Vagina (tissue), 2 donors: ENCODE data around the gene NLGN4X.

ENCODE experiments used
- CTCF ChIP-seq, 3 experiments: fragments of 450-650 bp in 2 of 3; fragments of 200-600 bp in 1 of 3; sonication (generic) in 1 of 3; IDR thresholded peaks; one replicate each; pipeline ENCODE4 v1.5.1; 2017 to 2019; ENCODE audit warnings: antibody characterized with exemption in 3 of 3, mild to moderate bottlenecking in 2 of 3, moderate library complexity in 2 of 3
- POLR2A ChIP-seq, 2 donors: fragments of 450-650 bp; IDR thresholded peaks; one replicate each; pipeline ENCODE4 v1.6.1; 2017; ENCODE audit warnings: antibody characterized with exemption in 2 of 2, mild to moderate bottlenecking in 2 of 2, moderate library complexity in 2 of 2
- POLR2AphosphoS5 ChIP-seq, 2 donors: sonication (generic); formaldehyde crosslinking; IDR thresholded peaks; one replicate each; pipeline ENCODE4 v1.9.0; 2017; ENCODE audit warnings: antibody characterized with exemption in 2 of 2, mild to moderate bottlenecking in 2 of 2, low read depth in 1 of 2; ENCODE audit not compliant: insufficient read depth in 1 of 2

GRCh38 chrX:6120329-6120728 lies 108.3 kb downstream of the NLGN4X start:
- no peak for TF ChIP-seq CTCF (IDR thresholded peaks at IDR 0.05)
- TF ChIP-seq POLR2A (IDR thresholded peaks at IDR 0.05): no peak
- TF ChIP-seq POLR2AphosphoS5 (IDR thresholded peaks at IDR 0.05; ENCODE audit: insufficient read depth in 1 of 2, low read depth in 1 of 2): no peak
